ENCODE results near the gene NEMP2. TPM values are rescaled to one million over a fixed set of nuclear protein-coding genes. Genes with fewer than 3 reads are reported as not detected.
"Not testable (repeated sequence)": the region's sequence is repeated elsewhere in the genome, so short reads cannot be mapped to it uniquely, and the experiment has no call there.

NEMP2 gene
- total RNA-seq, 1 donor from 2014 or later = 2.8 TPM

DNA sequence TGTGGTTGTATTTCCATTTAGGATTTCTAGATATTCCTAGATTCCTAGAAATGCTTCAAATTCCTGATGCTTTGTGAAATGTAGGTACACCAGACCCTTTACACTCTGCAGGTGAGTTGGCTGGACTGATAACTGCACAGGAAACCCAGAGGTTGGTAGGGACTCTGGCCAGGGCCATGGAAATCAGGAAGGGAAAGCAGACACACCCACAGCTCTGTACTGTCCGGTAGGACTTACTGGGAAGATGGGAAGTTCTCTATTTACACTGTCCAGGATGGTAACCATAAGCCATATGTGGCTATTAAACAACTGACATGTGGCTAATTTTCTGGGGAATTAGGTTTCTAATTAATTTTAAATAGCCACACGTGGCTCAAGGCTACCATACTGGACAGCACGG lies 31.4 kb downstream of the NEMP2 start:
- DNase-seq (no peak), ATAC-seq (peak; percentile 38)
- intact Hi-C loops (cut with micrococcal nuclease) = loop anchor here (10.0 kb wide), 1 partner anchor 118 kb away; no protein-coding TSS in a partner anchor

GRCh38 chr2:190501702-190502407 lies 32.7 kb downstream of the NEMP2 start:
- intact Hi-C loops (cut with micrococcal nuclease) = loop anchor here (10.0 kb wide), 1 partner anchor 117 kb away; no protein-coding TSS in a partner anchor
- no peak for ATAC-seq
- DNase-seq = no peak

GRCh38 chr2:190501231-190501630 lies 33.3 kb downstream of the NEMP2 start:
- intact Hi-C loops (cut with micrococcal nuclease) = loop anchor here (10.0 kb wide), 1 partner anchor 116 kb away; no protein-coding TSS in a partner anchor
- no peak for ATAC-seq
- no peak for DNase-seq

- no peak for DNase-seq
- intact Hi-C loops (cut with micrococcal nuclease) = loop anchor here (10.0 kb wide), 1 partner anchor 115 kb away; no protein-coding TSS in a partner anchor
- no peak for ATAC-seq
Observed at GRCh38 chr2:190500054-190500502, 34.4 kb downstream of the NEMP2 start.

GRCh38 chr2:190499273-190499672 lies 35.2 kb downstream of the NEMP2 start:
- DNase-seq (no peak), ATAC-seq (no peak)
- intact Hi-C loops (cut with micrococcal nuclease) = no loop called here

GRCh38 chr2:190497428-190497827 lies 37.1 kb downstream of the NEMP2 start:
- DNase-seq (no peak), ATAC-seq (no peak)
- intact Hi-C loops (cut with micrococcal nuclease) = no loop called here

GRCh38 chr2:190494600-190495227 lies 39.8 kb downstream of the NEMP2 start:
- intact Hi-C loops (cut with micrococcal nuclease); DNase-seq; ATAC-seq: not testable (repeated sequence)

DNA sequence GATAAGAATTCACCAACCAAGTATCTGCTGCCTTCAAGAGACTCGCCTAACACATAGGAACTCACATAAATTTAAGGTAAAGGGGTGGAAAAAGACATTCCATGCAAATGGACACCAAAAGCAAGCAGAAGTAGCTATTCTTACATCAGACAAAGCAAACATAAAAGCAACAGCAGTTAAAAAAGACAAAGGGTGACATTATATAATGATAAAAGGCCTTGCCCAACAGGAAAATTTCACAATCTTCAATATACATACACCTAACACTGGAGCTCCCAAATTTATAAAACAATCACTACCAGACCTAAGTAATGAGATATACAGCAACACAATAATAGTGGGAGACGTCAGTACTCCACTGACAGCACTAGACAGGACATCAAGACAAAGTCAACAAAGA lies 41.4 kb downstream of the NEMP2 start:
- no peak for DNase-seq
- intact Hi-C loops (cut with micrococcal nuclease) = no loop called here
- no peak for ATAC-seq

- DNase-seq (no peak), ATAC-seq (no peak)
- intact Hi-C loops (cut with micrococcal nuclease) = no loop called here
Observed at GRCh38 chr2:190490502-190490901, 44.0 kb downstream of the NEMP2 start.

GRCh38 chr2:190489475-190489874 lies 45.0 kb downstream of the NEMP2 start:
- no peak for DNase-seq
- intact Hi-C loops (cut with micrococcal nuclease) = no loop called here
- no peak for ATAC-seq

- intact Hi-C loops (cut with micrococcal nuclease) = no loop called here
- DNase-seq = no peak
- no peak for ATAC-seq
Observed at GRCh38 chr2:190488516-190489233, 45.8 kb downstream of the NEMP2 start.

DNA sequence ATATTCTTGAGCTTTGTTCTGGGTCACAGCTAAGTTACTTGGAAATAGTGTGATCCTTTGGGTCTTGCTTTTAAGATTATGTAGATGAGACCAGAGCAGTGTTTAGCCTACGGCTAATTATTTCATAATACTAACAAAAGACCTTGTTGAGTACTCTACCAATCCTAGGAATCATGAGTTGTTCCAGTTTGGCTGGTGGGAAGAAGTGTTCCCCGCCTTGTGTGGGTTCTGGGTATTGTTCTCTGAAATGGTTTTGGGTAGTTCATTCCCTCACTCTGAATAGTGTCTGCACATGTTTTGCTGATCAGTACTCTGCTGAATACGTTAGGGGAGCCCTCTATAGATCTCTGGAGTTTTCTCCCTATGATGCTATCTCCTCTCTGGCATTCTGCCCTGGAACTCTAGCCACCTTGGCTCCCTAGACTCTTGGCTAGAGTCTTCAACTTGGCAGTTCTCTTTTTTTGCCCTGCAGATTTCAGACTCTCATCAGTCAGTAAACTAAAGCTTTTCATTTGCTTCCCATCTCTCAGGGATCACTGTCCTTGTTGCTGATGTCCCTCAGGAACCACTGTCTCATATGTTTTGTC lies 48.4 kb downstream of the NEMP2 start:
- ATAC-seq (peak; percentile 40), DNase-seq (no peak)
- intact Hi-C loops (cut with micrococcal nuclease) = no loop called here

- intact Hi-C loops (cut with micrococcal nuclease) = no loop called here
- ATAC-seq = no peak
- DNase-seq = no peak
Observed at GRCh38 chr2:190482451-190482850, 52.1 kb downstream of the NEMP2 start.

DNA sequence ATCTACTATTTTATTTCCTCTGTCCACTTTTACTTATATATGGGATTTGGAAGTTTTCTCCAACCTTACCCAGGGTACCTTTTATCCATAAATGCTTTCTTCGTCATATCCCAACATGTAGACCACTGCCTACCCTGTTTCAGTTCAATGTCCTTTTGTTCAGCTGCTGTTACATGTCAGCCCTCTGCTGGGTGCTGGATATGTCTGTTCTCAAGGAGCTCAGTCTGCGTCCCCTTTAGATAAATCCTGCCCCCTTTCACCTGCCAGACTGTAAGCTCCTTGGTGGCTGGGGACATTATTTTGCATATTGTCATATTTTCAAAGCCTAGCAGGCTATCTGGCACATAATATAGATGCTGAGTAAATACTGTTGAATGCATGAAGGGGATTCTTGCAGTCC lies 53.2 kb downstream of the NEMP2 start:
- peak; percentile 33 for ATAC-seq
- intact Hi-C loops (cut with micrococcal nuclease) = no loop called here
- no peak for DNase-seq

DNA sequence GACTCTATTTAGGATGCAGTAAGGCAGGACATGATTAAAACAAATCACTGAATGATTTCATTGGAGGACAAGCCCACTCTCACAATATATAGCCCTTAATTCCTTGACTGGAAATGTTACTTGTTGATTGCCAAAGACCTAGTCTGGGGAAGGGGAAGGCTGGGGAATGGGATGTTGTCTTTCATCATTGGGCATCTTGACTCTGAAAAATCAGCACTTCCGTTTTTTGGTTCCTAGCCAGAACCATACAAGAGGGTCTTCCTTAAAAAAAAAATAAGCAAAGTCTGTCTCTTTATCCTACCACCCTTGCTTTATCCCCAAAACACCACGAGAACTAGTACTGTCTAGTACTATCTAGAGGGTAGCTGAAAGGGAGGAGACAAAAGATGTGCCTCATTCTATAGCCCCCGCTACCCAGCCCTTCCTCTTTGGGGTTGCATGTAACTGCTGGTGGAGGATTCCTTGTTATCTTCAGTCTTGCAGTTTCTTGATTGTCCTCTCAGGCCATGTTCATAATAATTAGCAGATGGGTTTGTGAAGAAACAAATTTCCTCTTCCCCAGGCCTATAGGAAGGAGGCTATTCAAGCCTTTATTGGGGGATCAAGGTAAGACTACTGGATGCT lies 55.8 kb downstream of the NEMP2 start:
- ATAC-seq = no peak
- intact Hi-C loops (cut with micrococcal nuclease) = no loop called here
- no peak for DNase-seq

DNA sequence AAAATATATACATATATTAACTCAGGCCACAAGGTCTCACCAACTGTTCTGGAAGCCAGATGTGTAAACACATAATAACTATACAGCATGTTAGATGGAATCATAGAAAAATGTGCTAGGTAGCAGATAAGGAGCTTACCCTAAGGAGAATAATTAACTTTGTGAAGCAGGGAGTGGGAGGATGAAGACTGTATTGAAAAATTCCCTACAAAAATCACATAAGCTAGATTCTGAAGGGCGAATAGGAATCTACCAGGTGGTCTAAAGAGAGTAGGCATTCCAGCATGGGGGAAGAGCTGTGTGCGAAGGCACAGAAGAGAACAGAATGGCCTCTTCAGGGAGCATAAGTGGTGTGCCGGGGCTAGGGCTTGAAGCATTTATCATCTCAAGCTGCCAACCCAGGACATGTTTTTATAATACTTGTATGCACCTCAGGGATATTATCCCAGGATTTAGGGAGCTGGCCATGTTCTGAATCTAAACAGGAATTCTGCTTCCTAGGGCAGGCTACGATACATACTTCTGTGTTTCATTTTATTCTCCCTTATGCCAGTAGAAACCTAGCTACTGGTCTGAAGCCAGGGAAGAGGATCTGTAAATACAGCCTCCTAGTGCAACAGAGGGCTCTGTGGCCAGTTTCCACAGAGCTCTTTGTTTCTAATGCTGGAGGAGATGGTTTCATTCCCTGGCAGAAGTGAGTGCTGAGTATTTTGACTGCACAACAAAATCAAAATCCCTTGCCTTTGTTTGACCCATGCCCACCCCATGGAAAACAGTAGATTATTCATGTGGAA lies 56.7 kb downstream of the NEMP2 start:
- ATAC-seq (peak; percentile 94), DNase-seq (peak; percentile 37)
- intact Hi-C loops (cut with micrococcal nuclease) = no loop called here

GRCh38 chr2:190470256-190470826 lies 64.2 kb downstream of the NEMP2 start:
- ATAC-seq = no peak

DNA sequence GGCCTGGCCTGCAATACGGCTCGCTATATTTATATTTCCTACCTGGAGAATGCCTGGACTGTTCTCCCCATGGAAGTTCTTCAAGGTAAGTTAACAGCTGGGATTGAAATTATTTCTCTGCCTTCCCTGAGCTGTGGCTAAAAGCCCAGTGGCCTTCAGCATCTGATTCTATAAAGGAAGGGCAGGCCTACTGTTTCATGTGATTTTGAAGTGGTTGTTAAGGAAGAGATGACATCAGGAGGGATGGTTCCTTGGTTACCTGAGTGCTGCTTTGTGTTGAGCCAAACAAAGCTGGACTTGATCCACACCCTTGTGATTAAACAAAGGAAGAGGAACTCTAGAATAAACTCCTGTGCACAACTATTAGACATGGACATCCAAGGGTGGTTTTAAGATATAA lies 64.8 kb downstream of the NEMP2 start:
- intact Hi-C loops (cut with micrococcal nuclease) = no loop called here
- ATAC-seq (peak; percentile 93), DNase-seq (no peak)

More at GRCh38 chr2:190470256-190470826, 64.2 kb downstream of the NEMP2 start:
- DNase-seq = no peak
- intact Hi-C loops (cut with micrococcal nuclease) = no loop called here
